Posterior cingulate gyrus (tissue), 11 donors: ENCODE results near the gene SERPINB7.
"Not testable (repeated sequence)": the region's sequence is repeated elsewhere in the genome, so short reads cannot be mapped to it uniquely, and the experiment has no call there.

Source experiments
- DNase-seq, 10 donors: peaks; one replicate each; pipeline versions ENCODE4 v3.0.0 to v3.0.0-alpha.2; 2020 to 2021; ENCODE audit warnings: mixed read lengths in 3 of 10
- intact Hi-C: fragments of 100-400 bp; cut with DNase I; formaldehyde crosslinking; loops from one replicate; pipeline ENCODE4 v1.15.1; 2023

SERPINB7 gene, protein sequence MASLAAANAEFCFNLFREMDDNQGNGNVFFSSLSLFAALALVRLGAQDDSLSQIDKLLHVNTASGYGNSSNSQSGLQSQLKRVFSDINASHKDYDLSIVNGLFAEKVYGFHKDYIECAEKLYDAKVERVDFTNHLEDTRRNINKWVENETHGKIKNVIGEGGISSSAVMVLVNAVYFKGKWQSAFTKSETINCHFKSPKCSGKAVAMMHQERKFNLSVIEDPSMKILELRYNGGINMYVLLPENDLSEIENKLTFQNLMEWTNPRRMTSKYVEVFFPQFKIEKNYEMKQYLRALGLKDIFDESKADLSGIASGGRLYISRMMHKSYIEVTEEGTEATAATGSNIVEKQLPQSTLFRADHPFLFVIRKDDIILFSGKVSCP

DNA sequence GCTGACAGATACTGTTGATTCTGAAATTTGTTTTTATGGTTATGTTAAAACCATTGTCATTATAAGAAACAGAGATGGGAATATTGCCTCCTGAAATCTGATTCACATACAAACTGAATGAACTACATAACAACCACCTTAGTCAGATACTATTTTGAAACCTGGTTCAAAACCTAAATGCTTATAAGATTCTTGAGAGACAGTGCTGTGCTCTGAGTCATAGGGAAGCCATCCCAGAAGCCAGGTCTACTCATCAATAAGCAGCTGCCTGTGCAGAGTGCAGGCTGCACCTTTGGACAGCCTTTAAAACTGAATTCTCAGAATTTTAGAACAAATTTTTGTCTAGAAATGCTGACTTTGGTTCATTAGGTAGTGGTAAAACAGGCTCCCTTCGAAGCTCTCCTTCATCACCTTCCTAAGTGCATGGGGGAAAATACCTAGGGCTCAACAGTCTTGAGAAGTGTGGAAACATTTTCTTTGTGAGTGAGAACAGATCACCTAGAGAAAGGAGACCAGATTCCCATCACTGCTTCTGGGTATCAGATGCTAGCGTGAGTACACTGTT is at the start of gene SERPINB7:
Gene SERPINB7 (plus strand): TSS at position 253 of the 565 bp plus-strand sequence. CDS start 6,955 bp downstream, outside the sequence.
- intact Hi-C loops = no loop called here
- no peak for DNase-seq

DNA sequence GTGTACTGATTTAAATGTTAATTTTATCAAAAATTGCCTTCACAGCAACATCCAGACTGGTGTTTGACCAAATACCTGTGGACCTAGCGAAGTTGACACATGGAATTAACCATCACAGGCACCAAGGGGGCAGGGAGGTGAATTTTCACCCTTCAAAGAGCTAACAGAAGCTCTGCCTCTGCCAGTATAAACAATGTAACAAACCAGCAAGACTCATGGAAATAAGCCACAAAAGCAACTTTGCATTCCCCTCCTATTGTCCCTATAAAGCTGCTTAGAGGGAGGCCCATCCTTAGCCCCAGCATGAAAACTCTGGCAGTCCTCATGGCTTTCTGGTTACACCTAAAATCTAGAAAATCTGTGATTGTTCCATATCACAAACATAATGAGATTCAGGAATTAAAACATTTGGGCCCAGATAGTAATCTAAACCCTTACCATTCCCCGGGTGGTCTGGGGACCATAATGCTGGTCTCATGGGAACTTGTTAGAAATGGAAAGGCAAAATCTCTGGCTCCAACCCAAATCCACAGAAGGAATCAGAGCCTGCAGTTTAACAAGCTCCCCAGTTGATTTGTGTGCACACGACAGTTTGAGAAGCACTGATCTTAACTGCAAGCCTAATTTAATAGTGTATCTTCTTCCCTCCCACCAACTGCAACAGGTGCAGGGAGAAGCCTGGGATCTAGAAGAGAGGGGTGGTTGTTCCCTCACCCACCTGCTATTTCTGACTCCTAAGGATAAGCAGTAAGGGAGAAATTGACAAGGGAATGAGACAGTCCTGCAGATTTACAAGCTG is 49.3 kb upstream of the SERPINB7 start:
- no peak for DNase-seq
- intact Hi-C loops = no loop called here

DNA sequence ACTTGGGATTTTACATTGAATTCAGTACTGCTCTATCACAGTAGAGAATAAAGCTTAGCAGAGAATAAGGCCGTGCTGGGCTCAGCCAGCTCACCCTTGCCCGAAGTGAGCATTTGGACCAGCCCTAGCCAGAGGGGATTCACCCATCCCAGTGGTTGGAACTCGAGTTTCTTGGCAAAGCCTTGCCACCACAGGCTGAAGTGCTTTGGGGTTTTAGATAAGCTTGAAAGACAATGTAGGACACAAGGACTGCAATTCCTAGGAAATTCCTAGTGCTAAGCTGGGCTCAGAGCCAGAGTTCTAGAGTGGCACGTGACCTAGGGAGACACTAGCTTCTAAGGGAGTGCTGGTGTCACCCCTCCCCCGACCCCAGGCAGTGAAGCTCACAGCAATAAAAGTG is 44.4 kb upstream of the SERPINB7 start:
- intact Hi-C loops = loop anchor here (10.0 kb wide), 1 partner anchor 216 kb away; no protein-coding TSS in a partner anchor
- DNase-seq = no peak

DNA sequence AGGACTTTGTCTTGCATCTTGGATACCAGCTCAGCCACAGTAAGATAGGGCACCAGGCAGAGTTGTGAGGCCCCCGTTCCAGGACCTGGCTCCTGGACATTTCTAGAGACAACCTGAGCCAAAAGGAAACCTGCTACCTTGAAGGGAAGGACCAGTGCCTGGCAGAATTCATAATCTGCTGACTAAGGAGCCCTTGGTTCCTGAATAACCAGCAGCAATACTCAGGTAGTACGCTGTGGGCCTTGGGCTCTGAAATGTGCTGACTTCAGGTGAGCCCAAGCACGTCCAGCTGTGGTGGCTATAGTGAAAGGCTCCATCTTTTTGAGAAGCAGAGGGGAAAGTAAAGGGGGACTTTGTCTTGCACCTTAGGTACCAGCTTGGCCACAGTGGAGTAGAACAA is 44.0 kb upstream of the SERPINB7 start:
- no peak for DNase-seq
- intact Hi-C loops = loop anchor here (10.0 kb wide), 1 partner anchor 216 kb away; no protein-coding TSS in a partner anchor

DNA sequence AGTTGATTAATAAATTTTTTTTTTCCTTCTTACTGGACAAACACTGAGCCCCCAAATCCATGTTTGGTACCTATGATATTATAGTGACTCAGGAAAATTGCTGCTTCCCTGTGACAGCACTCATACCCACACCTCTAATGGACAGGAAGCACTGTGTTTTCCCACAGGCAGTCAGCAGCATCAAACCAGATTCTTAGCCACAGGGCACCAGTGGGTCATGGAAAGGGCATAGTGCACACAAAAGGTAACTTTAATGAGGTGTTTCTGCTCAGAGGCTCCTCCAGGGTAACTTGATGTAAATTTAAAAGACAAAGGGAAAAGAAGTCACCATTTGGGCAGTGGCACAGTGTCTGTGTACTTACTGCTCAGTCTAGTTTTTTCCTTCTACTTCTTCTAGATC is 38.3 kb upstream of the SERPINB7 start:
- intact Hi-C loops = loop anchor here (10.0 kb wide), 1 partner anchor 222 kb away; no protein-coding TSS in a partner anchor
- DNase-seq = no peak

DNA sequence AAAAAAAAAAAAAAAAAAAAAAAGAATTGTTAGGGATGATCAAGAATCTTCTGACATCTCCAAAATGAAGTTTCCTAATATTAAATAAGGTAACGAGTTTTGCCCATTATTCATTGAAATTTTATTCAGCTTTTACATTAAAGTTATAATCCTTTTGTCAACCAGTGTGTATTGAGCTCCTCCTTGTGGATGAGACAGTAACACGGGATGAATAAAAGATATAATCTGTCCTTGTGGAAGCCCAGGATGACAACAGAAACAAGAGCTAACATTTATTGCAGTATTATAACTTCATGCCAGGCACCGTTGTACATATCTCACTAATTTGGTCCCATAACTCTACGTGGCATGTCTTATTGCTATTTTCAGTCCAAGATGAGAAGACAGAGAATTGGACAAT is 33.4 kb upstream of the SERPINB7 start:
- intact Hi-C loops = no loop called here
- DNase-seq = no peak

DNA sequence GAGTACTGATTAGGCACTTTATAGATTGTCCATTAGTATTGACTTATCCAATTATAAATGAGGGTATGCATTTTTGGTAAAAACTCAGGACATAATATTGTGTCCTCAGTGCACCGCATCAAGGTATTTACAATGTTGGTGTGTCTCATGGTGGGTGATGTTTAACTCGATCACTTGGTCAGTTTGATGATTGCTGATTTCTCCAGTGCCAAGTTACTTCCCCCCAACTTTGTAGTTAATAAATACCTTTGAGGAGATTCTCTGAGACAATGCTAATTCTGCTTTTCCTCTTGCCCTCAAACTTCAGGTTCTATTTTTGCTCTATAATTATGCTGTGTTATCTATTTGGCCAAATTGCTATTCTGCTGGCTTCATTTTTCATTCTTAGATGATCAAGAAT is 28.2 kb upstream of the SERPINB7 start:
- intact Hi-C loops = no loop called here
- DNase-seq = no peak

DNA sequence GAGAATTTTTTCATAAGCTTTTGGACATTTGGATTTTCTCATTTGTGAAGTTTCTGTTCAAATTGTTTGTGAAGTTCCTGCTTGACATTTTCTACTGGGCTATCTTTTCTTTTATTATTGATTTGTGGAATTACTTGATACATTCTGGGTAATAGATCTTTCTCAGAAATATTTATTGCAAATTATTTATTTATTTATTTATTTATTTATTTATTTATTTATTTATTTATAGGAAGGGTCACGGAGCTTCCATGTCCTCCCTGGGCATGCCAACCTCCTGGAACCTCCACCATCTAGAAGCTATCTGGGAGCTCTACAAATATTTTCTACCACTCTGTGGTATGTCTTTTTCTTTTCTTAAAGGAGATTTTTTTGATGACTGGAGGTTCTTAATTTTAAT is 25.7 kb upstream of the SERPINB7 start:
- intact Hi-C loops = no loop called here
- no peak for DNase-seq

DNA sequence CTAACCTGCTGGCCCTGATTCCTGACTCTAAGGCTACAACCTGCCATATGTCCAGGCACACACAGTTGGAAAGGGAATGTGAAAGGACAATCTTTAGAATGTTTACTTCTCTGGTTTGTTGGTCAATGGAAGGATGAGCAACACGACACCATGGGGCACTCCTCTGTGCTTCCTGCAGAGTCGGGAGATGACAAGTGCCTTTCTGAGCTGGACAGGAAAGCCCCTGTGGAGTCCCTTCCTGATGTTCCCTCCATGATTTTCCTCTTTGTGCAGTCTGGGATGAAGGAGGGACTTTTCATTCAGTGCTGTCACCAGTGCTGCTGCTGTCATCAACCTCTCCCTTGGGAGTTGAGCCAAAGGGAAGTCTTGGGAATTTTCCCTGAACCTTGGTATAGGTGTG is 22.6 kb upstream of the SERPINB7 start:
- no peak for DNase-seq
- intact Hi-C loops = no loop called here

DNA sequence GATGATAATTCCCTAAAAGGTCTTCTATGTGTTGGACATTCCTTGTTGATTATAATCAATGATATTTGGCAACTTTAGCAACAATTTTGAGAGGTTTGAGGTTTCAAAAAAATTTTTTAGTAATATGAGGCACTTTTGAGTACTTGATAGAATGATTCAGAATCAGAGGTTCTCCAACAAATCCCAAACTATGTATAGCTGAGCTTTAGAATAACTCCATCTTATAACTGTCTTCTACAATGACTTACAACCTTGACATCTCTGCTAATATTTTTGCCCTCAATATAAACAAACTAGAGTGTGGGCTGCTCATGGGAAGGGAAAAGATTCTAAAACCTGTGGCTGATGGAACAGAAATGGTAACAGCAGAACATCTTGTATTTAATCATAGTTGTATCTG is 21.5 kb upstream of the SERPINB7 start:
- intact Hi-C loops = no loop called here
- no peak for DNase-seq

DNA sequence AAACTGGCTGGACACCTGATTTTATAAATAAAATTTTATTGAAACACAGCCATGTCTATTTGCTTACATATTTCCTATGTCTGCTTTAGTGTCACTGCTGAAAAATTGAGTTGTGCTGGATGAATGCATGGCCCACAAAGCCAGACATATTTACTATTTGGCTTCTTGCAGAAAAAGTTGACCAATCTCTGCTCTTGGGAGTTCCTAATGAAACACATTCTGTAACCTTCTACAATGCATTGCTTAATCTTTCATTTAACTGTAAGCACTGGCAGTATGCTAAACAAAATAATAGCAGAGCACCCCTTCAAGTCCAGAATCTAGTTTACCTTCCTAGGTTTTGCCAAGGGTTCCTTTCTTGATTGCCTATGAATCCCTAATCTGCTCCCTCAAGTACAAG is 17.7 kb upstream of the SERPINB7 start:
- intact Hi-C loops = no loop called here
- no peak for DNase-seq

DNA sequence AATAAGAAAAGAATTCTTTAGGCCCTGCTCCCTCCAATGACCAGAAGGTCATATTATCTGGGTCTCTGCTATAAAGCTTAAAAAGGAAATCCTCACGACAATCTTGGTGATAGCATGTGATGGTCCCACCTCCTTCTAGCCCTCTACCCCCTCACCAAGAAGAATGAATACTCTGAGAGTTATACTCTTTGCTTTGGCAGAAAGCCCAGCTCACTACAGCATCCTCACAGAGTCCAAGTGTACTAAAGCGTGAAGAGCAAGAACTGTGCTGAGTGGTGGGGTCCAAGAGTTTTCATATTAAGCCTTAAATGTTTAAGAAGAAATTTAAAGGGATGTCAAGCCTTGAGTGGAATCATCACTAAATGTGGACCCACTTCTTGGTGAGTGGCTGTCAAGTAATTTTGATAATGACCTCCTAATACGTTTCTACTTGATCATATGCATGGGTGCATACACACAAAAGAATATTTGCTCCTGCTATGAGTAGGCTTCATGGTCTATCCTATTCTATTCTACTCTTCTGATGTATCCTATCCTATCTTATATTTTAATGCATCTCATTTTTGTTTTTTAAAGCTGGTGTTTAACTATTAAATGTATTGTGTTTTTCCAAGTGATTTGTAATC is 16.5 kb upstream of the SERPINB7 start:
- intact Hi-C loops = no loop called here
- no peak for DNase-seq

DNA sequence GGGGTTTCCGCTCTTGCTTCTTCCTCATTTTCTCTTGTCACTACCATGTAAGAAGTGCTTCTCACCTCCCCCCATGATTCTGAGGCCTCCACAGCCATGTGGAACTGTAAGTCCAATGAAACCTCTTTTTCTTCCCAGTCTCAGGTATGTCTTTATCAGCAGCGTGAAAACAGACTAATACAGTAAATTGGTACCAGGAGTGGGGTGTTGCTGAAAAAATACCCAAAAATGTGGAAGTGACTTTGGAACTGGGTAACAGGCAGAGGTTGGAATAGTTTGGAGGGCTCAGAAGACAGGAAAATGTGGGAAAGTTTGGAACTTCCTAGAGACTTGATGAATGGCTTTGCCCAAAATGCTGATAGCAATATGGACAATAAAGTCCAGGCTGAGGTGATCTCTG is 15.4 kb upstream of the SERPINB7 start:
- DNase-seq, intact Hi-C loops: not testable (repeated sequence)

DNA sequence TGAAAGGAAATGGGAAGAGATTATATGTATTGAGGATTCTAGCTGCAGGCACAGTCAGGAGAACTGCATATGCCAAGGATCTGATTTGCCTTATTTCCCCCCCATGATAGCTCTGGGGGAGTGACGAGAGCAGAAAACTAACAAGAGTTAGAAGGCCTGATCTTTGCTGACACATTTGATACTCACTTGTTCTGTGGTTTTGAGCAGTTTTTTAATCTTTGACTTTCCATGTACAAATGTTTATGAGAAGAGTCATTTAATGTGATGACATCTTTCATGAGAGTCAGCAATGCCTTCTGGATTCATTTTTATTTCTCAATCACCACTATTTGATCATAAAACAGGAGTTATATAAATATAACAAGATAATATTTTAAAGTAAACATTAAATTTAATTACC is 12.7 kb upstream of the SERPINB7 start:
- intact Hi-C loops = no loop called here
- DNase-seq = no peak

DNA sequence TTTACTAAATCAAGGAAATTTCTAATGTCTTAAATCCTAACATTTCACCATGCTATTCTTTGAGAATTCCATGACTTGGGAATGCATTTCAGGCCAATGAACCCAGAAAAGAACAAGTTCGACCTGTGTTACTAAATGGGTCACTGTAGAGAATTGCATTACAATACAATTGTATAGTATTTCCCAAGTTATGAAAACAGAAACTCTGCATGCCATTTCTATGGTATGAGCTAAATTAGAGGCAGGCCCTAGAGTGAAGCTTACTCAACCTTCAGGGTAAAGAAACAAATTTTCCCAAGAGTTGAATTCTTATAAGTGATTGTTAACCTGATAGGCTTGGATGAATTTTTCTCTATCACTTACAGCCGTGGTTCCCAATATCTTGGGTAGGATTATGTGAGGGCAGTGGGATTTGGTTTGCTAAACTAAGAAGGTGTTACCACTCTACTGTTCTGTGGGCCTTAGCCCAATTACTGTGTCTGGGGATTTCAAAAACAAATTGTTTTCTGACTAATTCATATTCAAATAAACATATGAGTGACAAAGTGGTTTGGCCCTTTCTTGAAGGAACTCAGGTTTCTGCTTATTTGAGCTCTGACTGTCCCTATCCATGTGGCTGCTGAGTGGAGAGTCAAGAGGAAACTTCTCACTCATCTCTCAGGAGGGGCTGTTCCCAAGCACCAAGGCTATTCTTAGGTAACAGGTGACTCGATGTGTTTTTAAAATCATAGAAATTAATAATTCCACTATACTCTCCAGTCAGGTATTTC is 11.2 kb upstream of the SERPINB7 start:
- no peak for DNase-seq
- intact Hi-C loops = no loop called here

DNA sequence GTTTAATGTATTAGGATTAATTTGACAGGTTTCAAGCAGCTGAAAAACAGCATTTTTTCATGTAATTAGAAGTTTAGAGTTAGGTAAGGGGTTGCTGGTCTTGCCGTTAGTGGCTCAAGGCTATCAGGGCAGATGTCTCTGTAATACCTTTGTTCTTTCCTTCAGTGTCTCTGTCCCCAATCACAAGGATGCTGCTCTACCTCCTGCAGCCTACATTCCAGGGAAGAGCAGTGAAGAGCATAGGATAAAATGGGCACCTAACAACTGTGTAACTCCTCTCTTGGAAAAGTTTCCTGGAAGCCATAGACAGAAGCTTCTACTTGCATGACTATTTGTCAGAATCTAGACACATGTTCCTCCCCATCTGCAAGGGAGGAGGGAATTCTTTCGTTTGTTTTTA is 9.4 kb upstream of the SERPINB7 start:
- intact Hi-C loops = no loop called here
- DNase-seq = no peak

DNA sequence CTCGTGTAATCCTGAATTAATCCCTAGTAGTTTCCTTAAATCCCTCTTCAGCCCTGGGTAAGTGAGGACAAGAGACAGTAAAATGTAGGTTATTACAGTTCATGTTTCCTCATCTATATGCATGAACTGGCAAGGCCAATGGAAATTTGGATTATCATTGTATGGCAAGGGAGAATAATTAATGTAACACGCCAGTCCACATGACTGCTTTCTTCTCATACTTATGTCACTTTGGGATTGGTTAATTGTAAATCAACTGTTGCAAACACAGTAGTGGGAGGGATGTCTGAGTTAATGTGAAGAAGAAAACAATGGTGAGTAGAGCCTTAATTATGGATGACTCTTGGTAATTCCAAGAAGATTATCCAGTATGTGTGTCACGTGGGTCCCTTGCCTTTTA is 1.7 kb upstream of the SERPINB7 start:
- intact Hi-C loops = no loop called here
- DNase-seq = no peak

DNA sequence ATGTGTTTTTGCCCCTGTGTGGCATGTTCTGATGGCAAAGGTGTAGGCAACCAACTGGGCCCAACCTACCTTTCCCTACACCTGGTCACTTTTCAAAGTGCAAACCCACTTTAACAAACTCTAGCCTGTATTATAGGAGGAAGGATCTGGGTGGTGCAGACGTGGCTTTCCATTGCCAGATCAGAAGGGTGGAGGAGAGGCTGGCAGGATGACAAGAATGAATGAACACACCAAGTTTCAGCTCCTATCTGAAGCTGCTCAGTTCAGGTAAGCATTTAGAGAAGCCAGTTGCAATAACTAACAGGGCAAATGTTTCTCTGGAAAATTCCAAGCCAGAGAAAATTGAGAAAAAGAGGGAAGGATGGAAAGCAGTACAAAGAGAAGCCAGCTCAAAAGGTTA is 707 bp upstream of the SERPINB7 start:
- no peak for DNase-seq
- intact Hi-C loops = no loop called here

DNA sequence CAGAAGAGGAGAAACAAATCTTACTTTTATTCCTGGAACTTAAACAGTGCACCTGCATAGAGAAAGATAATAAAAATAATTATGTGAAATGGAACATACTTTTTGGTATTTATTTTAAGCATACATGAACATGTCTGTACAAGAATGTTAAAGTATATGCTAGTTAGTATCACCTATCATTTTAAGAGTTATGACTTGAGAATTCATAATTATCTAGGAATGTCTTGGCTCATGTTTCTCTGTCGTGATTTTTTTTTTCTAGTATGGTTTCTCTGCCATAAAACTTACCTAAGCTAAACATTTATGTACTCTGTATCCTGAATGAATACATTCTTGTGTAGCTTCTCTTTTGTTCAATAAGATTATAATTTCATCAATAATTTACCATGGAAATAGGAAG is 4.2 kb downstream of the SERPINB7 start:
- intact Hi-C loops = no loop called here
- no peak for DNase-seq

DNA sequence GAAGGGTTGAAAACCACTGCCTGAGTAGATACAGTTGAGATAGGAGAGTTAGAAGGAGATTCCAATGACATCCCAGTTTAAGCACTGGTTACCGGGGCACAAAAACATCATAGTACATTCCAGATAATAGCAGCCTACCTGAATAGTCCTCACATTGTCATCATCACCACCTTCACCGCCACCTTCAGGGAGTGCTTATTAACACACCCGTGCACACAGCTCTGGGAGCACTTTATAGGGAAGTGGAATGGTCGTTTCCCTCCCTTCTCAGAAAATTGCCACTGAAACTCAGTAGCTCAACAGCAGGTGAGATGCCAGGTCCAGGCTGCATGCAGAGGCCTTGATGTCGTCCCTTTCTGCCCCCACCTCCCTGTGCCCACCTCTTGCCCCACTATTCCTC is 8.2 kb downstream of the SERPINB7 start:
- DNase-seq = no peak
- intact Hi-C loops = no loop called here
